ENCODE results near the gene GFY.

The GFY gene

DNA sequence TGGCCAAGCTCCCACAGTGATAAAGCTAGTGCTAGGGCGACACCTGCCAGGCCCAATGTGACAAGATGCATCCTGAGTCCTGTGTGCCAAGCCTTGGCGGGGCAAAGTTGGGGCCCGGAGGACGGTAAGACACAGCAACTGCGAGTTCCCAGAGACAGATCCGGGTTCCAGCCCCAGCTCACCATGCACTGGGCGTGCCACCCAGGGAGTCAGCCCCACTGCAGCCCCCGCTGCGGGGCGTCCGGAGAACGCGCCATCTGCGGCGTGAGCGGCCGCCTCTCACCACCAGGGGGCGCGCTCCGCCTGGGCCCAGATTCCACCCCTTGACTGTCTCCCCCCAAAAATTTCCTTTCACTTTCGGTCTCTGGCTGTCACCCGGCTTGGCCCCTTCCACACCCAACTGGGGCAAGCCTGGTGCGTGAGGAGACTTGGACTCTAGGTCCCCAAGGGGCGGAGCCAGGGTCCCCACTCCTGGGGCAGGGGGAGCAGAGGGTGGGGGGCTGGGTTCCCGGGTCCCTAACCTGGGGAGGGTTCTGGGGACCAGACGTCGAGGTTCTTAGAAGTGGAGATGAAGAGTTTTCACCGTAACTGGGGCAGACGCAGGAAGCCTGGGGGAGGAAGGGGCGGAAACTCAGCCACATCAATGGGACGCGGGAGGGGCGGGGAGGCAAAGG, 48.8 kb downstream of the GFY start, which contains the start of gene FLT3LG:
Gene FLT3LG (plus strand): TSS at position 348 of the 674 bp plus-strand sequence. CDS start 425 bp downstream, outside the sequence.
- DNase-seq: peak; percentile 84

- DNase-seq: no peak
Measured at GRCh38 chr19:49474542-49474924, 49.3 kb downstream of the GFY start.

DNA sequence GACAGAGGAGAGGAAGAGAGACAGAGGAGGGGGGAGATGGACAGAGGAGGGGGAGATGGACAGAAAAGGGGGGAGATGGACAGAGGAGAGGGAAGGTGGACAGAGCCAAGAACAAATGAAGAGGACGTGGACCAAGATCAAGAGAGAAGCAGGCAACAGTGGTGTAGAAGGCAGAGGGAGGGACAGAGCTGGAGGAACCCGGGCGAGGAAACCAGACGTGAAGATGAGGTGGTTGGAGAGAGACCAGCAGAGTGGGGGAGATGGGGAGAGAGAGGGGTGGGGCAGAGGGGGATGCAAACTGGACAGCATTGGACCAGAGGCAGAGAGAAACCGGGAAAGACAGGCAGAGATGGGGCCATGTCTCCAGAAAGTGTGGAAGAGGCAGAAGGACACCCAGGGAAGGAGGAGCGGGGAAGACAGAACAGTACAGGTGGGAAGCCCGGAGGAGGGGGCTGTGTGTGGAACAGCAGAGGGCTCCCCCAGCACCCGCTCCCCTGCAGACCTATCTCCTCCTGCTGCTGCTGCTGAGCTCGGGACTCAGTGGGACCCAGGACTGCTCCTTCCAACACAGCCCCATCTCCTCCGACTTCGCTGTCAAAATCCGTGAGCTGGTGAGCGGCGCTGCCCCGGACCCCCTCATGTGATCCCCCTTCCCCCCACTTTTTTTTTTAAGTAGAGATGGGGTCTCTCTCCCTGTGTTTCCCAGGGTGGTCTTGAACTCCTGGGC, 50.2 kb downstream of the GFY start:
- DNase-seq: no peak

- no peak for DNase-seq
Measured at GRCh38 chr19:49475995-49476880, 51.0 kb downstream of the GFY start.
